IPS-15b (cell line): ENCODE measurements around the gene ELP1.
"Not testable (repeated sequence)": the region's sequence is repeated elsewhere in the genome, so short reads cannot be mapped to it uniquely, and the experiment has no call there.

ENCODE experiments used
- H3K27me3 ChIP-seq: one replicate; pipeline ENCODE4 v1.6.1; 2013; ENCODE audit warnings: low read length; ENCODE audit not compliant: control insufficient read depth, insufficient read depth
- H3K36me3 ChIP-seq: one replicate; pipeline ENCODE4 v1.6.1; 2013; ENCODE audit warnings: low read length; ENCODE audit not compliant: control insufficient read depth, insufficient read depth
- H3K4me1 ChIP-seq: one replicate; pipeline ENCODE4 v1.6.1; 2013; ENCODE audit warnings: mild to moderate bottlenecking, low read length; ENCODE audit not compliant: control insufficient read depth, insufficient read depth
- H3K4me3 ChIP-seq: one replicate; pipeline ENCODE4 v1.5.1; 2013; ENCODE audit warnings: low read depth, low read length
- H3K9ac ChIP-seq: one replicate; pipeline ENCODE4 v1.6.1; 2013; ENCODE audit warnings: low read depth, mild to moderate bottlenecking, low read length
- H3K9me3 ChIP-seq: one replicate; pipeline ENCODE4 v1.6.1; 2013; ENCODE audit warnings: mild to moderate bottlenecking, low read length; ENCODE audit not compliant: control insufficient read depth, insufficient read depth

Gene ELP1

DNA sequence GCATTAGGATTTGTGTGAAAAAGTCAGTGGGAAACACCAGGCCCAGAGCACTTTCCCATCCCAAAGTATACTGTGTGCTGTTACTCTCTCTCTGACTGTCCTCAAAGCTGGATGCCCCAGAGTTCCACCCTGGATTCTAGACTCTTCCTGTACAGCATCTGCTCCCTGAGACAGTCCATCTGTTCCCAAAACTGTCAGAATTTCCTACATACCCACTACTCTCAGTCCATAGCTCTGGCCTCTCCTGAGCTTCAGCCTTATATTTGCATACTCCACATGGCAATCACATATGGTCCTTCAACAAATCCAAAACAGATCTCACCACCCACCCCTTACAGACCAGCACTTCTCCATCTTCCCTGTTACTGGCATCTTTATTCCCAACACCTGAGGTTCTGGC, 9.5 kb downstream of the ELP1 start:
- no peaks in the 10 kb centered on the region for H3K4me1 ChIP-seq
- H3K4me3 ChIP-seq: no peak overlapping the region
- peaks cover 12% of the 10 kb centered on the region for H3K36me3 ChIP-seq
- H3K9ac ChIP-seq: no peak overlapping the region
- H3K9me3 ChIP-seq: no peaks in the 10 kb centered on the region
- H3K27me3 ChIP-seq: no peaks in the 10 kb centered on the region

DNA sequence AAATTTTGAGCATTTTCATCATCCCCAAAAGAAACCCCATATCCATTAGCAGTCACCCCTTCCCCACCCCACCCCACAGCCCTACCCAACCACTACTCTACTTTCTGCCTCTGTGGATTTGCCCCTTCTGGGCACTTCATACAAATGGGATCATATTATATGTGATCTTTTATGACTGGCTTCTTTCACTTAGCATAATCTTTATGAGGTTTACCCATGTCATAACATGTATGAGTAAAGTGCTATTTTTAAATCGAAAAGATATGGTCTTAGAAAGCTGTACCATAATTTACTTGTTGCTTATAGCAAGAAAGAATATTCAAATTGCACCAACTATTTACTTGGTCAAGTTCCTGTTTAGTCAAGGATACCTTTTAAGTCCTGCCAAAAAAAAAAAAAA, 12.7 kb downstream of the ELP1 start:
- Histone ChIP-seq H3K9me3 (no peaks in the 10 kb centered on the region), H3K27me3 (no peaks in the 10 kb centered on the region), H3K4me3 (no peak overlapping the region), H3K4me1 (no peaks in the 10 kb centered on the region), H3K9ac (no peak overlapping the region), H3K36me3 (peaks cover 14% of the 10 kb centered on the region)

DNA sequence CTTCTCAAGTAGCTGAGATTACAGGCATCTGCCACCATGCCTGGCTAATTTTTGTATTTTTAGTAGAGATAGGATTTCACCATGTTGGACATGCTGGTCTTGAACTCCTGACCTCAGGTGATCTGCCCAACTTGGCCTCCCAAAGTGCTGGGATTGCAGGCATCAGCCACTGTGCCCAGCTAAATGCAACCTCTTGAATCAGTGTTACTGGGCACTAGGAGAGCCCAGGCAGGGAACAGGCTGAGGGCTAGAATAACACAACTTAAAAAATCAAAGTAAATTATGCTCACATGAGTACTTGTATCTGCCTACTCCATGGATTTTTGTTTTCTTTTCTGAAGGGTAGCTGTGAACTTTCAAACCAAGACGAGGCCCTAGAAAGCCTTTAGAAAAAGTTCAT, 13.5 kb downstream of the ELP1 start:
- H3K9me3 ChIP-seq, H3K4me3 ChIP-seq, H3K4me1 ChIP-seq, H3K27me3 ChIP-seq, H3K9ac ChIP-seq: not testable (repeated sequence)
- peaks cover 18% of the 10 kb centered on the region for H3K36me3 ChIP-seq

DNA sequence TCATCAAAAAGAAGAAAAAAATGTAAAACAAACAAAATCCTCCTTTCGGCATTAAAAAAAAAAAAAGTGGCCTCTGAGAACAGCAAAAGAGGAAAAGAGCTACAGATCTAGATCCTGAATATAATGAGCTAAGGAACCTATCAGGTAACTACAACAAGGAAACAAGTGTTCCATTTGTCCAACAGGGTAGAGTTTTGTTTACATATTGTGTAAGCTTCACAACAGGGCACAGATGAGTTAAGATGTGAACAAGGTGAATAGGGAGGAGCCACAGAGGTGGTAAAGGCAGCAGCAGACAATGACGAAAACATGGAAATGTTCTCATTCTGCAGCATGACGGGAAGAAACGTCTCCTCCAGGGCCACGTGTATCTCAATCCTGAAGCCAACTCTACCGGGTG, 14.4 kb downstream of the ELP1 start:
- H3K9ac ChIP-seq: no peak overlapping the region
- H3K4me3 ChIP-seq: no peak overlapping the region
- no peaks in the 10 kb centered on the region for H3K9me3 ChIP-seq
- H3K27me3 ChIP-seq: no peaks in the 10 kb centered on the region
- H3K4me1 ChIP-seq: no peaks in the 10 kb centered on the region
- peaks cover 19% of the 10 kb centered on the region for H3K36me3 ChIP-seq

DNA sequence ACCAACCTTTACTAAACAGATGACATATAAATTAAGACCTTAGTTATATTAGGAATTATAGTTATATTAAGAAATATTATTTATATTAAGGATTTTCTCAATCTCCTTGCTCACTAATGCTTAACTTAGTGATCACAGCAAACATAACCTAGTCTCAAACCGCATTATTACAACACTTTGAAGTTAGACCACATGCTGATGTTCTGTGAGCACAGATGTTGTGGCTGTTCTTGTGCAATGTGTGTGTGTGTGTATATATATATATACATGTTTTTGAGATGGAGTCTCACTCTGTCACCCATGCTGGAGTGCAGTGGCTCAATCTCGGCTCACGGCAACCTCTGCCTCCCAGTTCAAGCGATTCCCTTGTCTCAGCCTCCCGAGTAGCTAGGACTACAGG, 20.5 kb downstream of the ELP1 start:
- Histone ChIP-seq H3K36me3 (peaks cover 34% of the 10 kb centered on the region), H3K9ac (no peak overlapping the region), H3K27me3 (no peaks in the 10 kb centered on the region), H3K4me3 (no peak overlapping the region), H3K9me3 (no peaks in the 10 kb centered on the region), H3K4me1 (no peaks in the 10 kb centered on the region)

DNA sequence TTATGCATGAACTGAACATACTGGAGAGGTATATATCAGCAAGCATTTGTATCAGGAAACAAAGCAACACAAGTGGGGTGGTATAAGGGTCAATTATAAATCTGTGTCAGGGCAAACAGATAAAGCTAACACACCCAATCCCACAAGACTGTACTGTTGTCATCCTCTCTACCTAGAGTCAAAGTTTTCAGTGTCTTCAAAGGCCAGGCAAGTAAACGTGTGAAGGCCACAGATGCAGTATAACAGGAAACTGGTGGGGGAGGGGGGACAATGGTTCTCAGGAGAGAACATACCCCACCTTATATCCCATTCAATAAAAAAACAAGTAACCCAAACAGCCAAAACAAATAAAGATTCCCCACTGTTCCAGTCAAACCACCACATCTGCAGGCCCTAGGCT, 22.1 kb downstream of the ELP1 start:
- peaks cover 39% of the 10 kb centered on the region for H3K36me3 ChIP-seq
- H3K9me3 ChIP-seq: no peaks in the 10 kb centered on the region
- no peaks in the 10 kb centered on the region for H3K27me3 ChIP-seq
- no peak overlapping the region for H3K9ac ChIP-seq
- H3K4me3 ChIP-seq: no peak overlapping the region
- H3K4me1 ChIP-seq: no peaks in the 10 kb centered on the region

DNA sequence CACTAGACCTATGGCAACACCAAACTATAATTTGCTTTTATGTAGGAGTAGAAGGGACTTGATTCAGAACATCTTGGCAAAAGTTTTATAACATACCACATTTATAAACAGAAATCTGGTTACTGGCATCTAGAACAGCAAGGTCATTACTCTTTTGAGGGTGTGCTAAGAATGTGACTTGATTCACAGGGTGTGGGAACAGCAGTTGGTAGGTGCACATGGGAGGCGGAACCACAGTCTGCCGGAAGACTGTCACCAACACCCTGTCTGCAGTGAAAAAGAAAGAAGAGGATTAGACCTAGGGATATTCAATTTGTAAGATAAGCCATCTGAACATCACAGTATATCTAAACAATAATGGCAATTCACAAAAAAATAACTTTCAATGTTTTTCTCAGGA, 23.0 kb downstream of the ELP1 start:
- Histone ChIP-seq H3K27me3 (no peaks in the 10 kb centered on the region), H3K36me3 (peaks cover 39% of the 10 kb centered on the region)

DNA sequence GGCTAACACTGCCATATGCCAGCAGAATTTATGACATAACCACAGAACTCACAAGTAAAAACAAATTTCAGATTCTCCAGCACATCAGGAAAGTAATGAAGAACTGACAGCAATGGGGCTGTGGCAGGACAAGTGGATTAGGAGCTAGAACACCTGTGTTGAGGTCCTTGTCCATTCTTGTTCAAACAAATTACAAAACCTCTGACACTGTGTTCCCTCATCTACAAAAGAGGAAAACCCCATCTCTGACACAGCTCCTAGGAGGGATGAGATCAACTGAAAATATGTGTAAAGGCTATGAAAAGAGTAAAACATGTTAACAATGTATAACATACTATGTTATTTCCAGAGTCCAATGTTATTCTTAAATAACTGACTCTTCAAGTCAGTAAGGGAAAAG, 23.5 kb downstream of the ELP1 start:
- Histone ChIP-seq H3K36me3 (peaks cover 37% of the 10 kb centered on the region), H3K4me1 (no peaks in the 10 kb centered on the region), H3K4me3 (no peak overlapping the region), H3K9me3 (no peaks in the 10 kb centered on the region), H3K9ac (no peak overlapping the region), H3K27me3 (no peaks in the 10 kb centered on the region)

More for the DNA sequence above, 23.0 kb downstream of the ELP1 start:
- Histone ChIP-seq H3K4me3 (no peak overlapping the region), H3K4me1 (no peaks in the 10 kb centered on the region), H3K9me3 (no peaks in the 10 kb centered on the region), H3K9ac (no peak overlapping the region)

DNA sequence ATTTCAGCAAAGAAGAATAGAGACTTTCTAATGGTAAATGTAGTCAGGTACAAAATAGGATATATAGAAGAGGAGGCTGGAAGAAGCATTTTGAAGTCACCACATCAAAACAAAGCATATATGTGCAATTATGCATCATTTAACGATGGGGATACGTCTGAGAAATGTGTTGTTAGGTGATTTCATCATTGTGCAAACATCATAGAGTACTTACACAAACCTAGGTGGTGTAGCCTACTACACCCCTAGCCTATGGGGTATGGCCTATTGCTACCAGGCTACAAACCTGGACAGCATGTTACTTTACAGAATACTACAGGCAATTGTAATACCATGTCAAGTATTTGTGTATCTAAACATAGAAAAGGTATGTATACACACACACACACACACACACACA, 28.4 kb downstream of the ELP1 start:
- Histone ChIP-seq H3K27me3 (no peaks in the 10 kb centered on the region), H3K36me3 (peaks cover 34% of the 10 kb centered on the region), H3K4me1 (no peaks in the 10 kb centered on the region), H3K4me3 (no peak overlapping the region), H3K9me3 (no peaks in the 10 kb centered on the region), H3K9ac (no peak overlapping the region)

DNA sequence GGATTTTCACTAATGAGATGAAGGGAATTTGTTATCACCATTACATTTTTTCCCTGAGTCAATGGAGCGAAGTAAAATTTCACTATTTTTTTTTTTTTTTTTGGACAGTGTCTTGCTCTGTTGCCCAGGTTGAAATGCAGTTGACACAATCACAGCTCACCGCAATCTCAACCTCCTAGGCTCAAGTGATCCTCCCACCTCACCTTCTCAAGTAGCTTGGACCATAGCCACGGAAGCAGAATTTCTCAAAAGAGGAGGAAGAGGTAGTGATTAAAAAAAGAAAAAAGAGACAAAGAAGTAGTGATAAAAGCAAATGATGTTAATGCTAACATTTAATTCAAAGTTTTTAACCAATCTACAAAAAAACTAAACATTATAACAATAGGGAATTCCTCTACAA, 29.8 kb downstream of the ELP1 start:
- Histone ChIP-seq H3K9ac (no peak overlapping the region), H3K4me3 (no peak overlapping the region), H3K27me3 (no peaks in the 10 kb centered on the region), H3K4me1 (no peaks in the 10 kb centered on the region), H3K36me3 (peaks cover 35% of the 10 kb centered on the region), H3K9me3 (no peaks in the 10 kb centered on the region)

DNA sequence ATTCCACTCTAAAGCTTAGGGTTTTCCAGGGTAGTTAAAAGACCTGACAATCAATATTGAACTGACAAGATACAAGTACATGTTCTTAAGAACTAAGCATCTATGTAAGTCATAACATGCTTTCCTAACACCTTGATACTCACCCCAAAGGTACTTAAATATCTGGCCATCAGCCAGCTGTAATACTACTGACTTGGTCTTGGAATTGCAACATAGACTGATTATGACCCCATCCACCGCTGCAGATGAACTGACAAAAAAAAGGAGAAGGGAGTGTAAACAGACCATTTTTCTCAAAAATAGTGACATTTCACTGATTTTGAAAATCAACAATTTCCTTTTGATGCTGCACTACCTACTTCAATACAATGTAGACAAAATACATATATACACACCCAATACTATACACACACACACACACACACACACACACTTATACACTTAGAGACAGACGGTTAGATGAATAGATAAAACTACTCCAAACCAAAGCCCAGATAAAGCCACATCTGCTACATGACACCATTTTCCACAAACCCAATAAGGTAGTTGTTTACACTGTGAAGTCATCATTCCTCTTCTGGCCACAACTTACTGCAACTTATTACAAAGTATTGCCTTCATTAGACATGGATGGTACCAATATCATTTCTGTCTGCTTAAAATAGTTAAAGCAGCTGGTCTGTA, 30.4 kb downstream of the ELP1 start:
- H3K9me3 ChIP-seq: no peaks in the 10 kb centered on the region
- H3K36me3 ChIP-seq: peaks cover 31% of the 10 kb centered on the region
- no peaks in the 10 kb centered on the region for H3K4me1 ChIP-seq
- no peaks in the 10 kb centered on the region for H3K27me3 ChIP-seq
- no peak overlapping the region for H3K9ac ChIP-seq
- no peak overlapping the region for H3K4me3 ChIP-seq

DNA sequence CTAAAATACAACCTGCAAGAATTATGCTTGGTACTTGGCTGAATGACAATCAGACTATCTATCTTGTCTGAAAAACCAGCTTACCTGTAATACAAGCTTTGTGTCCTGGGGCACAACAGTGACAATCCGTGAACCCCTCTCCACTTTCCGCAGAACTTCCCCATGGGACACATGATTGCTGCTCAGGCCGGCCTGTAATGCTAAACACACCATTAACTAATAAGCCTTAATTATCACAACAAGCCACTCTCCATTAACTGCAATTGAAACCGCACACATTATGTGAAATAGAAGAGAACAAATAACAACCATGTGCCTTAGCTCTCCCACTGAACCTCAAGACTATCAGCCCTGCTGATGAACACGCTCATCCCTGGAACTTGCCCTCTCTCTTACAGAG, 33.7 kb downstream of the ELP1 start:
- H3K4me3 ChIP-seq: no peak overlapping the region
- H3K27me3 ChIP-seq: no peaks in the 10 kb centered on the region
- H3K9ac ChIP-seq: no peak overlapping the region
- no peaks in the 10 kb centered on the region for H3K9me3 ChIP-seq
- H3K36me3 ChIP-seq: peaks cover 30% of the 10 kb centered on the region
- no peaks in the 10 kb centered on the region for H3K4me1 ChIP-seq
